Prostate gland (tissue), 2 donors: ENCODE data around the gene PVALB.

Experiments used
- CTCF ChIP-seq, 4 experiments: fragments of 200-600 bp in 2 of 4; fragments of 450-650 bp in 2 of 4; sonication (generic) in 2 of 4; IDR thresholded peaks; 1 replicate in 3 of 4; 2 replicates in 1 of 4; pipeline ENCODE4 v1.5.1; 2016 to 2019; ENCODE audit warnings: antibody characterized with exemption in 4 of 4, mild to moderate bottlenecking in 2 of 4, moderate library complexity in 2 of 4
- POLR2A ChIP-seq: fragments of 450-650 bp; IDR thresholded peaks from one replicate; pipeline ENCODE4 v1.6.1; 2016; ENCODE audit warnings: antibody characterized with exemption, mild to moderate bottlenecking
- POLR2AphosphoS5 ChIP-seq: sonication (generic); formaldehyde crosslinking; IDR thresholded peaks from one replicate; pipeline ENCODE4 v1.6.1; 2017; ENCODE audit warnings: antibody characterized with exemption

- TF ChIP-seq CTCF (IDR thresholded peaks at IDR 0.05): no peak
- no peak for TF ChIP-seq POLR2AphosphoS5
- no peak for TF ChIP-seq POLR2A
Observed at GRCh38 chr22:36797374-36797773, 19.5 kb downstream of the PVALB start.
